T1000 (cell line): ENCODE measurements around the gene KCNK13.

Experiments used
- DNase-seq: peaks from one replicate; lab custom pipeline; 2025; ENCODE audit warnings: mixed read lengths; lab: John Stamatoyannopoulos, UW

Gene KCNK13

GRCh38 chr14:90132821-90133570 is 71.2 kb downstream of the KCNK13 start:
- DNase-seq = no peak

- no peak for DNase-seq
Measured at GRCh38 chr14:90136904-90137303, 75.1 kb downstream of the KCNK13 start.

- DNase-seq = no peak
Measured at GRCh38 chr14:90137807-90138206, 76.0 kb downstream of the KCNK13 start.

- DNase-seq = no peak
Measured at GRCh38 chr14:90139199-90139598, 77.4 kb downstream of the KCNK13 start.

GRCh38 chr14:90140298-90140955 is 78.6 kb downstream of the KCNK13 start:
- DNase-seq = no peak

GRCh38 chr14:90140956-90141316 is 79.1 kb downstream of the KCNK13 start:
- DNase-seq = peak; percentile 19

- DNase-seq = no peak
Measured at GRCh38 chr14:90153429-90153828, 91.6 kb downstream of the KCNK13 start.

GRCh38 chr14:90154110-90154509 is 92.3 kb downstream of the KCNK13 start:
- DNase-seq = no peak

- no peak for DNase-seq
Measured at GRCh38 chr14:90159146-90159545, 97.4 kb downstream of the KCNK13 start.

- DNase-seq = no peak
Measured at GRCh38 chr14:90159688-90160087, 97.9 kb downstream of the KCNK13 start.

- no peak for DNase-seq
Measured at GRCh38 chr14:90161129-90161528, 99.3 kb downstream of the KCNK13 start.

- DNase-seq = no peak
Measured at GRCh38 chr14:90168425-90169105, 106.8 kb downstream of the KCNK13 start.

GRCh38 chr14:90175631-90176030 is 113.8 kb downstream of the KCNK13 start:
- no peak for DNase-seq

- DNase-seq = no peak
Measured at GRCh38 chr14:90177539-90178189, 115.9 kb downstream of the KCNK13 start.

GRCh38 chr14:90179357-90179756 is 117.6 kb downstream of the KCNK13 start:
- DNase-seq = no peak

GRCh38 chr14:90179809-90180779 is 118.3 kb downstream of the KCNK13 start:
- no peak for DNase-seq

GRCh38 chr14:90184094-90184493 is 122.3 kb downstream of the KCNK13 start:
- DNase-seq = no peak

GRCh38 chr14:90184571-90185266 is 122.9 kb downstream of the KCNK13 start:
- no peak for DNase-seq

GRCh38 chr14:90188588-90188987 is 126.8 kb downstream of the KCNK13 start:
- no peak for DNase-seq

- DNase-seq = no peak
Measured at GRCh38 chr14:90191154-90191553, 129.4 kb downstream of the KCNK13 start.

- DNase-seq = no peak
Measured at GRCh38 chr14:90191585-90191984, 129.8 kb downstream of the KCNK13 start.
